GM13977 (cell line): ENCODE data around the gene ATF7.
"Not testable (repeated sequence)": the region's sequence is repeated elsewhere in the genome, so short reads cannot be mapped to it uniquely, and the experiment has no call there.

Experiments
- DNase-seq: peaks from one replicate; pipeline ENCODE4 v3.0.0; 2012; ENCODE audit warnings: low spot score
- CTCF ChIP-seq: IDR thresholded peaks from 2 replicates; pipeline ENCODE4 v1.5.1; 2012; ENCODE audit warnings: mild to moderate bottlenecking, control low read depth; ENCODE audit not compliant: insufficient read depth; ENCODE audit errors: extremely low read depth, missing control alignments
- in situ Hi-C: fragments of 300-500 bp; cut with MboI; formaldehyde crosslinking; loops from one replicate; pipeline ENCODE4 v1.12.0; 2022; ENCODE audit warnings: low sequenced_read_pairs, low pct_unique_long_range_greater_than_20kb, mixed read lengths, inconsistent platforms; ENCODE audit not compliant: unreplicated experiment

The ATF7 gene

DNA sequence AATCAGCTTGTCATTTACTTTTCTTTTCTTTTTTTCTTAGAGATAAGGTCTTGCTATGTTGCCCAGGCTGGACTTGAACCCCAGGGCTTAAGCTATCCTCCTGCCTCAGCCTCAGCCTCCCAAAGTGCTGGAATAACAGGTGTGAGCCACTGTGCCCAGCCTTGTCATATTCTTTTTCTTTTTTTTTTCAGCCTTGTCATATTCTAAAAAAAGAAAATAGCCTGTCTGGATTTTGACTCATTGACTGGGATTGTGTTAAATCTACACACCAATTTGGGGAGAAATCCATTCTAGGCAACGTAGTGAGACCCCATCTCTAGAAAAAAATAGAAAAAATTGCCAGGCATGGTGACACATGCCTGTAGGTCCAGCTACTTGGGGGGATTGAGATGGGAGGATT is 25.6 kb upstream of the ATF7 start:
- in situ Hi-C loops: no loop called here
- no peak for TF ChIP-seq CTCF
- no peak for DNase-seq

DNA sequence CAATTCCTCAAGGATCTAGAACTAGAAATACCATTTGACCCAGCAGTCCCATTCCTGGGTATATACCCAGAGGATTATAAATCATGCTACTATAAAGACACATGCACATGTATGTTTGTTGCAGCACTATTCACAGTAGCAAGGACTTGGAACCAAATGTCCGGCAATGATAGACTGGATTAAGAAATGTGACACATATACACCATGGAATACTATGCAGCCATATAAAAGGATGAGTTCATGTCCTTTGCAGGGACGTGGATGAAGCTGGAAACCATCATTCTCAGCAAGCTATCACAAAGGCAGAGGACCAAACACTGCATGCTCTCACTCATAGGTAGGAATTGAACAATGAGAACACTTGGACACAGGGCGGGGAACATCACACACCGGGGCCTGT is 20.1 kb upstream of the ATF7 start:
- in situ Hi-C loops, DNase-seq: not testable (repeated sequence)

- no peak for DNase-seq
- TF ChIP-seq CTCF: no peak
- in situ Hi-C loops: no loop called here
Measured at GRCh38 chr12:53645165-53645564, 19.0 kb upstream of the ATF7 start.

- in situ Hi-C loops: no loop called here
- DNase-seq: no peak
- no peak for TF ChIP-seq CTCF
Measured at GRCh38 chr12:53644133-53644532, 18.0 kb upstream of the ATF7 start.

- in situ Hi-C loops: no loop called here
- no peak for TF ChIP-seq CTCF
Measured at GRCh38 chr12:53643232-53643979, 17.2 kb upstream of the ATF7 start.

GRCh38 chr12:53638057-53638456 is 11.9 kb upstream of the ATF7 start:
- no peak for TF ChIP-seq CTCF
- in situ Hi-C loops: no loop called here
- no peak for DNase-seq

More at GRCh38 chr12:53643232-53643979, 17.2 kb upstream of the ATF7 start:
- no peak for DNase-seq

- in situ Hi-C loops: no loop called here
- no peak for DNase-seq
- no peak for TF ChIP-seq CTCF
Measured at GRCh38 chr12:53636641-53637040, 10.5 kb upstream of the ATF7 start.

GRCh38 chr12:53635708-53636107 is 9.5 kb upstream of the ATF7 start:
- DNase-seq, in situ Hi-C loops: not testable (repeated sequence)
